IMR-90 (cell line): ENCODE measurements around the gene ROCK2. TPM values are rescaled to one million over a fixed set of nuclear protein-coding genes. Genes with fewer than 3 reads are reported as not detected.

ENCODE experiments used
- ATAC-seq: fragments of 200-7000 bp; cut with Tn5 transposase; 2 replicates; pipeline ENCODE4 v1.9.1; 2020; ENCODE audit warnings: low read depth, mild to moderate bottlenecking, moderate library complexity
- BruUV-seq: library from RNA; stranded (reverse); fragments of 400-500 nt; replicated peaks from 2 replicates; lab custom pipeline; 2021; lab: Mats Ljungman, UMichigan
- CTCF ChIA-PET: fragments of 300-600 bp; formaldehyde crosslinking; extraction: SDS; loops from one replicate; lab custom pipeline; 2021; ENCODE audit warnings: antibody characterized with exemption; lab: Yijun Ruan, JAX
- POLR2A ChIA-PET: fragments of 300-600 bp; sonication (Branson Sonifier 250); formaldehyde crosslinking; loops from one replicate; lab custom pipeline; 2022; ENCODE audit warnings: antibody characterized with exemption; ENCODE audit not compliant: unreplicated experiment; lab: Charles Lee
- DNase-seq: peaks from one replicate; pipeline ENCODE4 v3.0.0; 2013
- H2AFZ ChIP-seq: replicated peaks from 2 replicates; pipeline ENCODE3; 2013; ENCODE audit warnings: low read length, mild to moderate bottlenecking; ENCODE audit not compliant: poor library complexity
- H2AK5ac ChIP-seq: 2 replicates; pipeline ENCODE4 v1.6.1; 2013; ENCODE audit warnings: low read depth, low read length, inconsistent platforms
- H2AK9ac ChIP-seq: replicated peaks from 2 replicates; pipeline ENCODE3; 2013; ENCODE audit warnings: mild to moderate bottlenecking, low read depth, low read length, moderate library complexity; ENCODE audit not compliant: poor library complexity
- H2BK120ac ChIP-seq: 2 replicates; pipeline ENCODE4 v1.6.1; 2013; ENCODE audit warnings: low read depth, low read length, inconsistent platforms
- H2BK15ac ChIP-seq: 3 replicates; pipeline ENCODE4 v1.6.1; 2013; ENCODE audit warnings: low read depth, low read length, inconsistent platforms
- H2BK20ac ChIP-seq: 2 replicates; pipeline ENCODE4 v1.6.1; 2013; ENCODE audit warnings: low read depth, mild to moderate bottlenecking, inconsistent platforms, low read length, moderate library complexity
- H2BK5ac ChIP-seq: 2 replicates; pipeline ENCODE4 v1.6.1; 2013; ENCODE audit warnings: mild to moderate bottlenecking, low read depth, low read length, inconsistent platforms; ENCODE audit not compliant: poor library complexity, severe bottlenecking
- H3K14ac ChIP-seq: replicated peaks from 2 replicates; pipeline ENCODE4 v1.6.1; 2013; ENCODE audit warnings: low read depth, low read length, inconsistent platforms
- H3K18ac ChIP-seq: 2 replicates; pipeline ENCODE4 v1.6.1; 2013; ENCODE audit warnings: low read depth, low read length, control low read depth
- H3K23ac ChIP-seq: 2 replicates; pipeline ENCODE4 v1.6.1; 2013; ENCODE audit warnings: low read depth, low read length, inconsistent platforms
- H3K27ac ChIP-seq: 2 replicates; pipeline ENCODE4 v1.5.1; 2013; ENCODE audit warnings: mild to moderate bottlenecking, control low read depth, low read length; ENCODE audit not compliant: insufficient read depth
- H3K27me3 ChIP-seq: 2 replicates; pipeline ENCODE4 v1.6.1; 2013; ENCODE audit warnings: low read length; ENCODE audit not compliant: control insufficient read depth, insufficient read depth
- H3K36me3 ChIP-seq: 2 replicates; pipeline ENCODE4 v1.6.1; 2013; ENCODE audit warnings: low read length, mixed read lengths; ENCODE audit not compliant: control insufficient read depth, insufficient read depth
- H3K4ac ChIP-seq: 2 replicates; pipeline ENCODE4 v1.6.1; 2013; ENCODE audit warnings: low read depth, low read length, inconsistent platforms
- H3K4me1 ChIP-seq: 2 replicates; pipeline ENCODE4 v1.6.1; 2013; ENCODE audit warnings: low read length, mixed read lengths; ENCODE audit not compliant: control insufficient read depth, insufficient read depth
- H3K4me2 ChIP-seq: 2 replicates; pipeline ENCODE4 v1.6.1; 2013; ENCODE audit warnings: low read depth, mild to moderate bottlenecking, control low read depth, low read length, moderate library complexity
- H3K4me3 ChIP-seq: 2 replicates; pipeline ENCODE4 v1.5.1; 2013; ENCODE audit warnings: low read depth, mild to moderate bottlenecking, control low read depth, low read length, moderate library complexity; ENCODE audit not compliant: insufficient read depth
- H3K56ac ChIP-seq: 2 replicates; pipeline ENCODE4 v1.6.1; 2013; ENCODE audit warnings: low read length, inconsistent platforms; ENCODE audit not compliant: insufficient read depth; ENCODE audit errors: extremely low read depth
- H3K79me1 ChIP-seq, 2 experiments: 2 replicates each; pipeline ENCODE4 v1.6.1; 2013; ENCODE audit warnings: low read length in 2 of 2, inconsistent platforms in 1 of 2, low read depth in 1 of 2
- H3K9ac ChIP-seq: 2 replicates; pipeline ENCODE4 v1.6.1; 2013; ENCODE audit warnings: low read depth, low read length, control low read depth
- H3K9me1 ChIP-seq: 2 replicates; pipeline ENCODE4 v1.6.1; 2013; ENCODE audit warnings: low read length, inconsistent platforms; ENCODE audit not compliant: insufficient read depth
- H3K9me3 ChIP-seq: 2 replicates; pipeline ENCODE4 v1.6.1; 2013; ENCODE audit warnings: low read length; ENCODE audit not compliant: control insufficient read depth, insufficient read depth
- H4K20me1 ChIP-seq: 2 replicates; pipeline ENCODE4 v1.6.1; 2013; ENCODE audit warnings: low read length, inconsistent platforms; ENCODE audit not compliant: insufficient read depth
- H4K5ac ChIP-seq: 2 replicates; pipeline ENCODE4 v1.6.1; 2013; ENCODE audit warnings: mild to moderate bottlenecking, low read depth, low read length, control low read depth
- H4K8ac ChIP-seq, 2 experiments: 2 replicates each; pipeline ENCODE4 v1.6.1; 2013; ENCODE audit warnings: low read depth in 2 of 2, low read length in 2 of 2, control low read depth in 1 of 2, inconsistent platforms in 1 of 2
- H4K91ac ChIP-seq: 2 replicates; pipeline ENCODE4 v1.6.1; 2013; ENCODE audit warnings: low read depth, low read length, inconsistent platforms; ENCODE audit not compliant: insufficient read depth
- CEBPB ChIP-seq: IDR thresholded peaks from 2 replicates; pipeline ENCODE4 v1.6.1; 2012; ENCODE audit warnings: low read depth, low read length, improper control_type of control experiment
- CHD1 ChIP-seq: IDR thresholded peaks from 2 replicates; pipeline ENCODE4 v1.6.1; 2012; ENCODE audit warnings: low read depth, low read length, improper control_type of control experiment
- MAFK ChIP-seq: IDR thresholded peaks from 2 replicates; pipeline ENCODE4 v1.6.1; 2012; ENCODE audit warnings: low read depth, low read length, improper control_type of control experiment
- MAZ ChIP-seq: IDR thresholded peaks from 2 replicates; pipeline ENCODE4 v1.6.1; 2012; ENCODE audit warnings: low read depth, mild to moderate bottlenecking, low read length, improper control_type of control experiment, moderate library complexity, borderline replicate concordance
- SMC3 ChIP-seq: fragments of 150-350 bp; IDR thresholded peaks from 2 replicates; pipeline ENCODE4 v1.6.1; 2016; ENCODE audit warnings: low read depth, mild to moderate bottlenecking, antibody characterized with exemption, low read length, moderate library complexity
- WGBS, 2 experiments: methylation state at CpG; one replicate each; pipeline versions ENCODE4 v1.1.5 to v1.1.7; 2013; ENCODE audit warnings: missing lambda C conversion rate in 2 of 2; ENCODE audit not compliant: insufficient read length in 1 of 2; ENCODE audit errors: extremely low coverage in 2 of 2; 5-methylcytosine and 5-hydroxymethylcytosine counted together
- dilution Hi-C: fragments of 300-500 bp; cut with HindIII; formaldehyde crosslinking; loops from one replicate; pipeline ENCODE4 v1.14.3; 2018; ENCODE audit warnings: low sequenced_read_pairs; ENCODE audit not compliant: unreplicated experiment
- in situ Hi-C: fragments of 300-500 bp; cut with MboI; formaldehyde crosslinking; loops from 3 replicates; pipeline ENCODE4 v1.14.3; 2019; ENCODE audit warnings: low sequenced_read_pairs, inconsistent platforms, mixed read lengths
- intact Hi-C: fragments of 100-400 bp; cut with micrococcal nuclease; formaldehyde crosslinking; loops from 2 replicates; pipeline ENCODE4 v1.10.0; 2022
- polyA plus RNA-seq, 3 experiments: library from polyadenylated mRNA; depleted of rRNA; stranded (reverse); fragments of >200 nt; gene quantifications; 2 replicates each; pipeline ENCODE4 v1.2.3, GENCODE V29; 2012; ENCODE audit warnings: low replicate concordance in 1 of 3
- total RNA-seq: library from RNA; depleted of rRNA; stranded (reverse); fragments of >200 nt; gene quantifications from 2 replicates; pipeline ENCODE4 v1.2.3, GENCODE V29; 2012
- TF ChIP-seq, protein P1 (sequence below): fragments of 150-350 bp; IDR thresholded peaks from 2 replicates; pipeline ENCODE4 v1.6.1; 2016; ENCODE audit warnings: low read depth, mild to moderate bottlenecking, low read length, moderate library complexity, borderline replicate concordance

Gene ROCK2
- total and polyA plus RNA-seq, 2 of the 4 experiments (the other 2 are of a cell fraction), result 9.0 to 28.3 TPM

DNA sequence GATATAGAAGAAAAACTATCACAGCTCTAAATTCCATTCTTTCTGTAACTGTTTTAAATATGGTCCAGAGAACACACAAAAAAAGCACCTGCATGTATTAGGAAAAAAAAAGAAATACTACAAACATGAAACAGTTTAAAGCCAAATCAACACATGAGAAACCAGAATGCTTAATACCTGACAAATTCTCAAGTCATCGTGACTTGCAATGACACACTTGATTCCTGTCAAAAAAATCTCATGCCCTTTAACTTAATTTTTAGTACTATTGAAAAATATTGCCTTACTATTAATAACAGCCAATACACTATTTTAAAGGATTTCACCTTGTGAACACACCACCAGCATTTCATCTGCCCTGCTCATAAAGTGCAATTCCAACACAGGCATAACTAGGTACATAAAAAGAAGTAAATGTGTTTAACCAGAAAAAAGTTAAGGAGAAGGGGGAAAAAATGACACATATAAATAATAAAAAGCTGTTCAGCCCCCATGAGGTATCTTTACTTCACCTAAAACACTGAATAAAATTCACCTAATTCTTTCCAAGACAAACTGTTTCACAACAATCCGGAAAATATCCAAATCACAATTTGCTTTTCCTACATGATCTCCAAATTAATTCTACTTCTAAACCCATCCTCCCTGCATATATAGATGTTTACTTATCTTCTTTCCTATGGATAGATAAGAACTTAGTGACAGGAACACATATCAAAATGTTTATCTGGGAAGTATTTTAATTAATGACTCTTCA lies 10.8 kb downstream of the ROCK2 start:
- H3K4me3 ChIP-seq, result no peak overlapping the region
- H3K4me2 ChIP-seq, result no peak overlapping the region
- no peak for TF ChIP-seq MAFK
- no peak for TF ChIP-seq CHD1
- no peak for TF ChIP-seq MAZ
- TF ChIP-seq SMC3, result no peak
- TF ChIP-seq, protein P1, sequence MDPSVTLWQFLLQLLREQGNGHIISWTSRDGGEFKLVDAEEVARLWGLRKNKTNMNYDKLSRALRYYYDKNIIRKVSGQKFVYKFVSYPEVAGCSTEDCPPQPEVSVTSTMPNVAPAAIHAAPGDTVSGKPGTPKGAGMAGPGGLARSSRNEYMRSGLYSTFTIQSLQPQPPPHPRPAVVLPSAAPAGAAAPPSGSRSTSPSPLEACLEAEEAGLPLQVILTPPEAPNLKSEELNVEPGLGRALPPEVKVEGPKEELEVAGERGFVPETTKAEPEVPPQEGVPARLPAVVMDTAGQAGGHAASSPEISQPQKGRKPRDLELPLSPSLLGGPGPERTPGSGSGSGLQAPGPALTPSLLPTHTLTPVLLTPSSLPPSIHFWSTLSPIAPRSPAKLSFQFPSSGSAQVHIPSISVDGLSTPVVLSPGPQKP, result no peak
- TF ChIP-seq CEBPB, result no peak
- no peak overlapping the region for H2AK9ac ChIP-seq
- no peak overlapping the region for H3K14ac ChIP-seq
- BruUV-seq, result no TSS peak
- dilution Hi-C loops, result no loop called here
- no peak overlapping the region for H4K8ac ChIP-seq
- no peaks in the 10 kb centered on the region for H3K27me3 ChIP-seq
- in situ Hi-C loops, result no loop called here
- DNase-seq (no peak), ATAC-seq (no peak)
- H2AFZ ChIP-seq, result no peak overlapping the region
- no peak overlapping the region for H3K9ac ChIP-seq
- ChIA-PET CTCF (no interaction called here), POLR2A (interaction anchor here (0.7 kb wide), 1 partner anchor 89 kb away, joined by 13 read pairs; no protein-coding TSS in a partner anchor)
- no peak overlapping the region for H2BK15ac ChIP-seq
- no peak overlapping the region for H3K18ac ChIP-seq
- H2BK5ac ChIP-seq, result no peak overlapping the region
- no peak overlapping the region for H2BK120ac ChIP-seq
- no peak overlapping the region for H2BK20ac ChIP-seq
- H4K91ac ChIP-seq, result no peak overlapping the region
- no peak overlapping the region for H3K4ac ChIP-seq
- intact Hi-C loops, result no loop called here
- no peaks in the 10 kb centered on the region for H3K36me3 ChIP-seq
- peaks cover 2% of the 10 kb centered on the region for H3K4me1 ChIP-seq
- no peak overlapping the region for H3K56ac ChIP-seq
- WGBS, 2 experiments, result 80% methylated on average over 1 of the region's 2 CpGs; no CpG with 5 or more reads in 1 of the 2 experiments
- no peak overlapping the region for H3K23ac ChIP-seq
- 0 out of 2 replicates have a peak, but pooled peaks cover 2% of the 10 kb centered on the region for H3K9me1 ChIP-seq
- no peak overlapping the region for H2AK5ac ChIP-seq
- no peaks in the 10 kb centered on the region for H3K9me3 ChIP-seq
- H3K27ac ChIP-seq, result no peak overlapping the region
- H4K20me1 ChIP-seq, result peaks cover 79% of the 10 kb centered on the region
- H3K79me1 ChIP-seq, result peaks cover 0 to 17% of the 10 kb centered on the region in 2 experiments; a peak in 3 of 4 replicates
- H4K5ac ChIP-seq, result no peak overlapping the region
